NCI-H446 (cell line): ENCODE data around the gene SNX20.

Experiments used
- DNase-seq, 2 experiments: peaks; one replicate each; lab custom pipeline; 2025; lab: John Stamatoyannopoulos, UW

The SNX20 gene

GRCh38 chr16:50635505-50636392 lies 45.4 kb downstream of the SNX20 start:
- DNase-seq: no peak

DNA sequence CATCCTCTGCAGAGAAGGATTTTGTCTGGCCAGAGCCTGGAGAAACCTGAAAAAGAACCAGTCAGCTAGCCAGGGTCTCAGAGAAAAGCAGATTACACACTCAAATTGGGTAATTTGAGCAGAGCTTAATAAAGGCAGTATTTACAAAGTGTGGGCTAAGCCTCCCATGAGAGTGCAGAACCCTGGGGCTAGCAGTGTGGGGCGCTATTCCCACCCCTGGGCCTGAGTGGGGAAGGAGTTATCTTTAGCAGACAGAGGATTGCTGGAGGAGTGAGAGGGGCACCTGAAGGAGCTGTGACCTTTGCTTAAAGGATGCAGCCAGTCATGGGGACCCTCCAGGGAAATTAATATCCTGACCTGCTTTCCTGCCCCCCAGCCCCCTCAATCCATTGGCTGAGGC lies 46.2 kb downstream of the SNX20 start:
- DNase-seq: no peak

DNA sequence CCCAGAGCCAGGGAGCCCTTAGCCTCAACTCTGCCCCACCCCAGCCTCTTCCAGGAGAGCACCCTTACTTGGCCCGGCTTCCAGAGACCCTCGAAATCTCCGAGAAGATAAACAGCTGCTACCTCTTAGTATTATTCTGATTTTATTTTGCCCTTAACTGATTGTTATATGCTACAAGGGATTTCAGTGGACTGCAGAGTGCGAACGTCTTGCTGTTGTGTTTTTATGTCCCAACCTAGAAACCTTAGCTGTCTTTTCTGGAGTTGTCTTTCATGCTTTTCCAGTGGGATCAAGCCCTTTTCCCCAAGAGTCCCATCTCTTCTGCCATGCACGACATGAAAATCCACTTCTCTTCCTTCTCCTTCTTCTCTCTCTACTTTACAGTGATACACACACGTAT lies 47.0 kb downstream of the SNX20 start:
- DNase-seq: no peak

DNA sequence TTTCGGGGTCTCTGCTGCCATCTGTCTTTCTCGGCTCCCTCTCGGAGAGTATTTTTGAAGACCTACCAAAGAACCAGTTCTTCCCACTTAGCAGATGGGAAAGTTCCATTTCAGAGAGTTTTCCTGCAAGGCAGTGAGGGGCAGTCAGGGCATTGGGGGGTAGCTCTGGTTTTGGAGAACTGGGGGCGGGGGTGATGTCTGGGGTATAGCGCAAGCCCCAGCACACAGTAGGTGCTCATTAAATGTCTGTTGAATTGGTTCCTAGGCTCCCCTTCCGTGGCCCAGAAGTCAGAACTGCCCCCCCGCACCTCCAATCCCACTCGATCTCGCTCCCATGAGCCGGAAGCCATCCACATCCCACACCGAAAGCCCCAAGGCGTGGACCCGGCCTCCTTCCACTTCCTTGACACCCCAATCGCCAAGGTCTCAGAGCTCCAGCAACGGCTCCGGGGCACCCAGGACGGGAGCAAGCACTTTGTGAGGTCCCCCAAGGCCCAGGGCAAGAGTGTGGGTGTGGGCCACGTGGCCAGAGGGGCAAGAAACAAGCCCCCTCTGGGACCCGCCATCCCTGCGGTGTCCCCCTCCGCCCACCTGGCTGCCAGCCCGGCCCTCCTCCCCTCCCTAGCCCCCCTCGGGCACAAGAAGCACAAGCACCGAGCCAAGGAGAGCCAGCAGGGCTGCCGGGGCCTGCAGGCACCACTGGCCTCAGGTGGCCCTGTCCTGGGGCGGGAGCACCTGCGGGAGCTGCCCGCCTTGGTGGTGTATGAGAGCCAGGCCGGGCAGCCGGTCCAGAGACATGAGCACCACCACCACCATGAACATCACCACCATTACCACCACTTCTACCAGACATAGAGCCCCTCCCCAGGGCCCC lies 47.9 kb downstream of the SNX20 start:
- DNase-seq: no peak

- no peak for DNase-seq
Measured at GRCh38 chr16:50631985-50632576, 49.0 kb downstream of the SNX20 start.

DNA sequence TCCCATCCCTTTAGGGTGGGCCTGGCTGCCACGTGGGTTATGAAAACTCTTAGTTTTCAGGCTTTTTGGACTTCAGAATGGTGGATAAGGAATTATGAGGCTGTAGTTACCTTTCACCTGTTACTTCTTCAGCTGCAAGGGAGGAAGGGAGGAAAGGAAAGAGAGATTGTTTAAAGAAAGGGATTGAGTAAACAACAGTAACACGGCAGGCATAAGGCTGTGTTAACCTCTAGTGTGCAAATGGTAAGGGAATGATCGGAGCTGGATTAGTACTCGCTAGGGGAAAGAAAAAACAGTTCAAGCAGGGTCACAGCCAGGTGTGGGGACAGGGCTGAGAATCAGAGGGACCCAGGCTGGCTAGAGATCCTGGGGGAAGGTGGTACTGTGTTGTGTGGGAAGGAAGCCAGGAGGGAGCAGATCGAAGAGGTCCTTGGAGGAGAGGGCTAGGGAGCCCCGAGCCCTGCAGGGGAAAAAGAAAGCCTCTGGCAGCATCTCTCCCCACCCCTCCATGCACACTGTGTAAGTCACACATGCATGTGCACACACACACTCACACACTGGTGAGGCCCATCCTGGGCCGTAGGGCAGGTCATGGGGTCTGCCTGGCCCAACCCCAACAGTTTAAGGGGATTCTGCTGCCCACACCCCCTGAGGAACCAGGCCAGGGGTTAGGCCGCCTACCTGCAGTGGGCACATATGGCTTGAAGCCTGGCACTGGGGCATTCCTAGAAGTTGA lies 49.7 kb downstream of the SNX20 start:
- DNase-seq: no peak

GRCh38 chr16:50630394-50631020 lies 50.6 kb downstream of the SNX20 start:
- no peak for DNase-seq

DNA sequence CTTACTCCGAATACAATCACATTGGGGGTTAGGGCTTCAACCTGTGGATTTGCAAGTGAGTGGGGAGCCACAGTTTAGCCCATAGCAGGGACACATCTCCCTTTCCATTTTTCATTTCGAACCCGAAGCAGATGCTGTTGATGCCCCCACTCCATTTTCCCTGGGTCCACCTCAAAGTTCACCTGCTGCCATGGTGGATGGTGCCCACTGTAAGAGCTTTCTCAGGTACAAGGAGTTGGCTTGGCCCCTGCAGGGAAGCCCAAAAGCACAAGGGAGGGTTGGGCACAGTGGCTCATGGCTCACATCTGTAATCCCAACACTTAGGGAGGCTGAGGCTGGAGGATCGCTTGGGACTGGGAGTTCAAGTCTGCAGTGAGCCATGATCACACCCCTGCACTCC lies 51.8 kb downstream of the SNX20 start:
- DNase-seq: no peak

DNA sequence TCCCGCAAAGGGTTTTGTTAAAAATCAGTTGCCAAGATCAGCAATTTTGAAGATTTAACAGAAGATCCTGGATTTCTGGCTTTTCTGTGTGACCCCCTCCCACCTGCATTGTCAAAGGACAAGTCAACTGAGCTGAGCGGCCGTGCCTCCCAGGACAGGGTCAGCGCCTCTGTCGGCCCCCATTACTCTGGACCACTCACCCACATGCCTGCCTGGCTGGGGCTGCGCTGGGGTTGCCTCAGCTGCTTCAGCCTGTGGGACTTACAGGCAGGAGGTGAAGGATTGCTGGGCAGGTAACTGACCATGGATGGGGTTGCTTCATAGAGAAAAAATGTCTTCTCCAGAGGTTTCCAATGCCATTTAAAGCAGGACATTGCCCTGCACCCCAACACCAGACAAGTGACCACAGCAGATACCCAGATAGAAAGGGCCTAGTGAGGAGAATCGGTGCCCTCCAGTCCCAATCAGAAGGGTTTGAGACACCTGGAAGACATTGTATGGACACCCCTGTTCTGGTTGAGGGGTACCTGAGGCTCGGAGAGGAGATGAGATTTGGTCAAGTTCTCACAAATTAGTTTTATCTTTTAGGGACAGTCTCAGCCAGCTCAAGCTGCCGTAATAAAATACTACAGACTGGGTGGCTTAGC lies 52.8 kb downstream of the SNX20 start:
- DNase-seq: no peak

- DNase-seq: peak; percentile 51 to 79
Measured at GRCh38 chr16:50627419-50627818, 53.7 kb downstream of the SNX20 start.

- DNase-seq: no peak
Measured at GRCh38 chr16:50626868-50627267, 54.2 kb downstream of the SNX20 start.

DNA sequence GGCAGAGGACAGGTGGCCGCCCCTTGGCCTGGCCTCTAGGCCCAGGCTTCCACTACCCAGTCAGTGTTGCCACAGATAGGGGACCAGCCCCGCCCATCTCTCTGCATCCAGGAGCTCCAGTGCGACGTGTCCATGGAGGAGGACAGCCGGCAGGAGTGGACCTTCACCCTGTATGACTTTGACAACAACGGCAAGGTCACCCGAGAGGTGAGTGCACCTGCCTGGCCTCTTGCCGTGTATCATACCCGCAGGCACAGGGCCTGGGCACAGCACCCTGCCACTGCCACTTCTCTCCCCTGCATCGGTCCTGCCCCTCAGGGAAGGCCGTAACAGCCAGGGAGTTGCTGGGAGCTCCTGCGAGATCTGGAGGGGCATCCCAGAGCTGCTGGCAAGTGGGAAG lies 55.7 kb downstream of the SNX20 start:
- DNase-seq: no peak

DNA sequence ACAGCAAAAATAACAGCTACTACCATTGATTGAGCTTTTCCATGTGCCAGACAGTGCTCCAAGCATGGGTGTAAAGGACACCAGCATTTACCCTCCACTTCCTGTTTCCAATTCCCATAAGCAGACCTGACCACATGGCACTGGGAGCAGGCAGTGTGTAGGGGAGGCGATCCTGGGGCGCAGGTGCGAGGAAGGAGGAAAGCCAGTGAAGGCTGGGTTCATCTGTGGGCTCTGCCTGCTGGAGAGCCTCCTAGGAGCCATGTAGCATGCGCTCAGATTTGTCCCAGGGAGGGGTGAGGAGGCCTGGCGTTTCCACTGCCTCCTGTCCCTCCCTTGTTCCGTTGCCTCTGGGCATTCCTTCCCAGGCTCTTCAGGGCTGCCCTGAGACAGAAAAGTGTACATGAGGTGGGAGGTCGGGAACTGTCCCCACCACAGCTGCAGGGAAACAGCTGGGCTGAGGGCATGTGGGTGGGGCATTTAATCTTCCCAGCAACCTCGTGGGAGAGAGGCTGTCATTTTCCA lies 56.6 kb downstream of the SNX20 start:
- DNase-seq: no peak

GRCh38 chr16:50622643-50623369 lies 58.3 kb downstream of the SNX20 start:
- no peak for DNase-seq

- DNase-seq: no peak
Measured at GRCh38 chr16:50622029-50622428, 59.1 kb downstream of the SNX20 start.
